GDM1 (cell line): ENCODE data around the gene KRI1.

Experiments used
- DNase-seq: peaks from one replicate; lab custom pipeline; 2025; lab: John Stamatoyannopoulos, UW

The KRI1 gene

DNA sequence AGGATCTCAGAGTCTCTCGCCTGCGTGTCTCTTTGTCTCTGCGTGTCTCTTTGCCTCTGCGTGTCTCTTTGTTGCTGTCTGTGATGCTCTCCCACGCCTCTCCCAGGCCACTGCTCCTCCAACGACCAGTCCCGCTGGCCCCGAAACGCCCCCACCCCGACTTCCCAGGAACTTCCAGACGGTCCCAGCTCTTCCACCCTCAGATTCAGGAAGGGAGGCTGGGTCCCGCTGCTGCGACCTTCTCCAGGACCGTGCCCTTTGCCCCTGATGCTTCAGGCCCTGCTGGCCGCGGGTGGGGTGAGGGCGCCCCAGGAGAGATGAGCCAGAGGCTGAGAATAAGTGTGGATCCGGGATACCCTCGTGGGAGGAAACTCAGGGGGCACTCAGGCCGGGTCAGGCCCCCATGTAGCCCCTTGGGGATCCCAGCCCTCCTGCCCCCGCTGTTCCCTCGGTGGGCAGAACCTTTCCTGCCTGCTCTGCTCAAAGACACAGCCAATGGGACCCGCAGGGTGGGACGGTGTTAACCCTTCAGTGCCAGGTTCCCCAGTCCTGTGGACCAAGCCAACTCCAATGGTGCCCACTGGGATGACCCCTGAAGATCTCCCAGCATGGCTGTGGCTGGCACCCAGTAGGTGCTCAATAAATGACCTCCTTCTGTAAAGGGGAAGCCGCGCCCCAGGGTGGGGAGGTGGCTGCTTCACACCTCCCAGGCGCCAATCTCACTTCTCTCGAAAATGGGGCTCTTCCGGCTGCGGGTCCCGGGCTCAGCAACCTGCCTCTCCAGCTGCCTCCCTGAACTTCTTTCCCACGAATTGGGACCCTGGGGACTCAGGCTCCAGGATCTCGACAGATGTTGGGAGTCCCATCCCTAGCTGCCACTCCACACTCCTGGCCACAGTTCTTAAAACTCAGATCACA is 47.1 kb downstream of the KRI1 start:
- no peak for DNase-seq

DNA sequence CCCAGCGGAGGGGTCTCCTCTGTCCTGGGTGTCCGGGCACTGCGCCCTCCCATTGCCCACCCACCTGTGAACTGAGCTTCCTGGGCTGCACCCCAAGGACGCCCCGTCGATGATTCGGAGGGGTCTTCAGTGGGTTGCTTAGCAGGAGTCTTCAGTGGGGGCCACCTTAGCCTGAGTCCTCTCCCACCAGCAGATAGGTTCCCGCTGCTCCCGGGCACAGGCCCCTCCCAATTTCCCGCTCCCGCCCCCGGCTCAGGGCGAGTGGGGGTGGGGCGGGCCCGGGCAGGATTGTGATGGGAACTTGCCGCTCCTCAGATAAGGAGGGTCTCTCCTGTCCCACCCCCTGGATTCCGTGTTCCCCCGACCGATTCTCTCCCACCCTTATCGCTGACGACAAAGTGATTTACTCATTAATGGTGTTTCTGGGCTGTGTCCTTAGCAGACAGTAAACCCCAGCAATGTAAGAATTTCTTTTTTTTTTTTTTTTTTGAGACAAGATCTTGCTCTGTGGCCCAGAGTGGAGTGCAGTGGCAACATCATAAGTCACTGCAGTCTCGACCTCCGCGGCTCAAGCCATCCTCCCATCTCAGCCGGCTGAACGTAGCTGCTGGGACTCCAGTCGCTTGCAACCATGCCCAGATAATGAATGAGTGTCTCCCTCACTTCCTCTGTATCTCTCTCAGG is 47.9 kb downstream of the KRI1 start:
- DNase-seq = no peak

DNA sequence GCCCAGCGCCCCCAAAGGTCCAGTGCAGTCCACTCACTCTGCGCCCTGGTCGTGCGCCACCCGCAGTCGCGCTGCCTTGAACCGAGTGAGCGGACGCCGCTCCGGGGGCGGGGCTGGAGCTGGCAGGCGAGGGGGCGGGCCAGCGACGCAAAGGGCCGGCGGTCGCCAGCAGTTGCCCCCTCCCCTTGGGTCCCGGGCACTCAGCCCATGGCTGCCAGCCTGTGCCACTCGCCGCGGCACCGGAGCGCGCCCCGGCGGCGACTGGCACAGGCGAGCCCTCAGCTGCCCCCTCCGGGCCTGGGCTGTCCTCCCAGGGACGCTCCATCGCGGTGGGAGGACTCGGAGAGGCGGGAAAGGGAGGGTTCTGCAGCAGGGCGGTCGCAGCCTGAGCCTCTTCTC is 48.5 kb downstream of the KRI1 start, which contains the start of gene S1PR5:
Gene S1PR5 (minus strand): TSS at position 87 of the 399 bp plus-strand sequence. CDS start 2,436 bp downstream, outside the sequence.
- no peak for DNase-seq

DNA sequence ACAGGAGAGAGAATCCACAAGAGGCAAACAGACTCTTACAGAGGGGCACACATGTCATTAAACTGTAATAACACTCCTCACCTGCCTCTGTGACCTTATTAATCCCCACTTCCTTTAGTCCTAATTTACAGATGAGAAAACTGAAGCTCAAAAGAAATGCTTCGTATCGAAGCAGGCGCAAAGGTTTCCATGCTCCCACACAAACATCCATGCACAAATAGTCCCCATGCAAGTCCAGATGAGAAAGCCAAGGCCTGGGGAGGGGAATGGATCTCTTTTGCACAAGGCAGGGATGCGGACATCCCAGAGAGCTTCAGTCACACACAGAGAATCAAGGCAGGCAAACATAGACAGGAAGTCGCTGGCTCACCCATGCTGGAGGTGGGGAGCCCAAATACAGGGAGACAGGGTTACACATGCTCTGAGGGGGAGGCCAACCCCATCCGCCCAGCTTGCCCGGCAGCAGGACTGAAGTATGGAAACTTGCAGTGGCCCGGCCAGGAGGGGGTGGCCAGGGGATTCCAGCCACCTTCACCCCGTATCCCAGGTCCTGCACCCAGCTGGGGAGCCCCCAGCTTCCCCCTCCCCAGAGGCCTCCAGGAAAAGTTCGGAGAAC is 49.0 kb downstream of the KRI1 start:
- no peak for DNase-seq

DNA sequence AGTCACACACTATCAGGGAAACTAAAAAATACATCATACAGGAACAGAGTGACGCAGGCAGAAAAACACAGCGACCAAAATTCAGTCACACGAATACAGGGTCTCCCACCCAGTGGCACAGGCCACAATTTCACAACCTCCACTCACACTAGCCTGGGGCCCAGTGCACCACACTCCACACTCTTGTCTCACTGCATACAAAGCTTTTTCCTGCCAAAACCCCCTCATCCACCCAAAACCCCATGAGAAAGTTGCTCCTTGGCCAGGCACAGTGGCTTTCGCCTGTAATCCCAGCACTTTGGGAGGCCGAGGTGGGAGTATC is 49.8 kb downstream of the KRI1 start:
- no peak for DNase-seq

DNA sequence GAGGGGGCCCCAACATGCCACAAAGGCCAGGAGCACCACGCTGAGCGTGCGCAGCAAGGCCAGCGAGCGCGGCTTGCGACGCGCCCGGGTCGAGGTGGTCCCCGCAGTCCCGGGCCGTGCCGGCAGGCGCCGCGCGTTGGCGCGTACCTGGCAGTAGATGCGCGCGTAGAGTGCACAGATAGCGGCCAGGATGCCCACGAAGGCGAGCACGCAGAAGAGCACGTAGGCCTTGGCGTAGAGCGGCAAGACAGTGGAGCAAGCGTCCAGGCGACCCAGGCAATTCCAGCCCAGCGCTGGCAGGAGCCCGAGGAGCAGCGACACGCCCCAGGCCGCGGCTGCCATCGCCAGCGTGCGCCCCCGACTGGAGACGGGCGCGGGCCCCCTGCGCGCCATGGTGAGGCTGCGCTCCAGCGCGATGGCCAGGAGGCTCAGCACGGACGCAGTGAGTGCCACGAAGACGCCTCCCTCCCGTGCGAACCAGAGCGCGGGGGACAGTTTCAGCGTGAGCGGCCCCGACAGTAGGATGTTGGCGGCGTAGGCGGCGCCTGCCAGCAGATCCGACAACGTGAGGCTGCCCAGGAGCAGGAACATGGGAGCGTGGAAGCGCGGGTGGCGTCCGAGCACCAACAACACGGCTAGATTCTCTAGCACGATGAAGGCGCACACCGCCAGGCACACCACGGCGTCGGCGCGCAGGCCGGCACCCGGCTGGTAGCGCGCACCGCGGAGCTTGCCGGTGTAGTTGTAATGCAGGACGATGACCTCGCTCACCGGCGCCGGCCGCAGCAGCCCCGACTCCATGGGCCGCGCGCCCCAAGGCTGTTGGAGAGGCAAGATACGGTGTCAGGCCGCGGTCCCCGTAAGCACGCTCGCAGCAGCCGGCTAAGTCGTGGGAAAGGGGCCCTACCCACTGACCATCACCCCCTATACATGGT is 51.3 kb downstream of the KRI1 start:
- no peak for DNase-seq

DNA sequence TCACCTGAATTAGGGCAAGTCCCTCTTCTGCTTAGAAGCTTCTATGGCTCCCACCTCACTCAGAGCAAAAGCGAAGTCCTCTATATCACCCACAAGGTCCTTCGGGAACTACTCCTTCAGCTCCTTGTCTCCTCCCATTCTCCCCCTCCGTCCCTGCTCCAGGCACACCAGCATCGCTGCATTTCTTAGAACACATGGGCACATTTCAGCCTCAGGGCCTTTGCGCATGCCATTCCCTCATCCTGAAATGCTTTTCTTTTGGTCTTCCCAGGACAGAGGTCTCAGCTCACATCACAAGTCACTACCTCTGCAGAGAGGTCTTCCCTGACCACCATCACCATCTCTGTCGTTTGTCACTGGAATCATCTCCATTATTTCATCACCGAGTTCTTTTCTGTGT is 52.6 kb downstream of the KRI1 start:
- no peak for DNase-seq

DNA sequence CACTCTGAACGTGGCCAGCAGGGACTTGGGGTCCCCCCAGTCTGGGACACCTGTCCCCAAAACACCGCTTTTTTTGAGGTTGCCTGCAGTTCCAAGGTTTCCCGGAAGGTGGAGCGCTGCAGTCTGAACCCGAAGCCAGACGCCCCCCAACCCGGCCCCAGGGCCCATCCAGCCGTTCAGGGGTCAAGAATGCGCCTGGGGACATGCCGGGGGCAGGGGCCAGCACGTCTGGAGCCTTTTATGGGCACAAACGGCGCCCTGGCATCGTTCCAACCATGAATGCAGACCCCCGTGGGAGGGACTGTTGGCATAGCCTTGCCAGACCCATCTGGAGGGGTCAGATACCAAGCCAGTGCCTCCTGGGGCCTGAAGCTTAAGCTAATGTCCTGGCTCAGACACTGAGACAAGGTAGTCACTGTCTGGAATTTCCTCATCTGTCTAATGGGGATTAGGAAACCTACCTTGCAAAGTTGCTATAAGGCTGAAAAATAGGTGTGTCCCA is 55.5 kb downstream of the KRI1 start:
- no peak for DNase-seq

DNA sequence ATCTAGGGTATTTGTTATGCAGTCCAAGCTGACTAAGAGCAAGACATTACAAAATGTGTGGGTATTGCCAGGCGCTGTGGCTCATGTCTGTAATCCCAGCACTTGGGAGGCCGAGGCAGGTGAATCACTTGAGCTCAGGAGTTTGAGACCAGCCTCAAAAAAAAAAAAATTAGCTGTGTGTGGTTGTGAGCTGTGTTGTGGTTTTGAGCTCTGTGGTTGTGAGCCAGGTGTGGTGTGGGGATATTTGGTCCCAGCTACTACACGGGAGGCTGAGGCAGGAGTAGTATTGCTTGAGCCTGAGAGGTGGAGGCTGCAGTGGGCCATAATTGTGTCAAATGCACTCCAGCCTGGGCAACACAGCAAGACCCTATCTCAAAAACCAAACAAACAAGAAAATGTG is 57.1 kb downstream of the KRI1 start:
- DNase-seq = no peak

DNA sequence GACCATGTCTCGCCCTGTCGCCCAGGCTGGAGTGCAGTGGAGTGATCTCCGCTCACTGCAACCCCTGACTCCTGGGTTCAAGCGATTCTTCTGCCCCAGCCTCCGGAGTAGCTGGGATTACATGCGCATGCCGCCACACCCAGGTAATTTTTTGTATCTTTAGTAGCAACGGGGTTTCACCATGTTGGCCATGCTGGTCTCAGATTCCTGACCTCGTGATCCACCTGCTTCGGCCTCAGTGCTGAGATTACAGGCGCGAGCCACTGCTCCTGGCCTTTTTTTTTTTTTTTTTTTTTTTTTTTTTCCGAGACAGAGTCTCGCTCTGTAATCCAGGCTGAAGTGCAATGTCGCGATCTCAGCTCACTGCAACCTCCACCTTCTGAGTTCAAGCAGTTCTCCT is 57.8 kb downstream of the KRI1 start:
- no peak for DNase-seq

DNA sequence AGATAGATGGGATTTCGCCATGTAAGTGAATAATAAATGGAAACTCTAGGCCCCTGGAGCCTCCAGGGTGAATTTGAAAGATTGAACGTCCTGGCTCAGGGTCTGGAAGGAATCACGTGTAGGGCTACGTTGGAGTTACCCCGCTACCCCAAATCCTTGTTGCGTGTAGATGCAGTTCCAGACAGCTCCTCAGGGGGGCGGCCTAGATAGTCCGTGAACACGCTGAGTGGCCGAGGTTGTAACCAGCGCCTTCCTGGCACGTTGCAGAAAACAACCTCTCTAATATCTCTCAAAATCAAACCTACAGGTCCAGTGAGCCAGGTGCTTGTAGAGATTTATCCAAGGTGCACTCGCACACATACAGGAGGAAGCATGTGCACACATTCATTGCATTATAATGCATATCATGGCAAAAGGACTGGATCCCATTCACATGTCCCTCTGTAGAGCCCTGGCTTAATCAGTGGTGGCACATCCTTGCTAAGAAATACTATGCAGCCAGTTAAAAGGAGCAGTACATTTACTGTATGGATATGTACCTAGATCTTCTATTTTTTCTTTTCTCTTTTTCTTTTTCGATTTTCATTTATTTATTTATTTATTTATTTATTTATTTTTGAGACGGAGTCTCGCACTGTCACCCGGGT is 60.1 kb downstream of the KRI1 start:
- peak; percentile 56 for DNase-seq
